HG02642 (cell line): ENCODE results near the gene TRABD2B.

Experiments used
- ATAC-seq: cut with Tn5 transposase; IDR thresholded peaks from one replicate; pipeline ENCODE4 v1.9.1; 2021; ENCODE audit warnings: mild to moderate bottlenecking; ENCODE audit not compliant: unreplicated experiment, poor library complexity

TRABD2B gene

GRCh38 chr1:47993881-47994625 lies 3.1 kb downstream of the TRABD2B start:
- ATAC-seq, result no peak

DNA sequence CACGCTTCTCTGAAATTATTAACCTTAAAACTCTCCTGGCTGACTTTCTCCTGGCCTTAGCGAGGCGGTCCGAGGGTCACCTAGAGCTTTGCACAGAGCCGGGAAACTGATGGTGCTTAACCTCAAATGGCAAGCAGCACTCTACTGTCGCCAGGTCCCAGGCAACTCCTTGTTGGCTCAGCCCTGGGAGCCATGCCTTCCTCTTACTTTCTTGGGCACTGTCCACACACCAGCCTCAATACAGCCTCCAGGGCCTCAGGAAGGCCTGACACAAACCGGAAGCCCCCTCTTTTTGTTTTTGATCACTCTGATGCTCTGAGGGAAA lies 3.8 kb downstream of the TRABD2B start:
- ATAC-seq, result no peak

GRCh38 chr1:47992720-47993415 lies 4.3 kb downstream of the TRABD2B start:
- no peak for ATAC-seq

GRCh38 chr1:47991673-47992072 lies 5.5 kb downstream of the TRABD2B start:
- ATAC-seq, result no peak

DNA sequence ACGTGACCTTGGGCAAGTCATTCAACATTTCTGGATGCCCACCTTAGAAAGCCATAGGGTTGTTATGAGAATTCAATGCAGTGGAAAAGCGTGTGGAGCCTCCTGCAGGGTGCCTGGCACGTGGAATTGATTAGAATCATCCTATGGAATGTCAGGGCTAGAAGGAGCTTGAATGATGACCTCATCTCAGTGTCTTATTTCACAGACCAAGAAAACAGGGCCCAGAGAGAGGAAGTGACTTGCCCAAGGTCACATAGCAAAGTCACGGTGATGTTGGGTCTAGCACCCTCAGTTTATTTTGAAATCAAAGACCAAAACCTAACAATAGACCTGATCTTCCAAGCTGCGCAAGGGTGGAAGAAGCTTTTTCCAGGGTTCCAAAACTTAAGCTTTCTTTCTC lies 6.0 kb downstream of the TRABD2B start:
- ATAC-seq, result no peak

DNA sequence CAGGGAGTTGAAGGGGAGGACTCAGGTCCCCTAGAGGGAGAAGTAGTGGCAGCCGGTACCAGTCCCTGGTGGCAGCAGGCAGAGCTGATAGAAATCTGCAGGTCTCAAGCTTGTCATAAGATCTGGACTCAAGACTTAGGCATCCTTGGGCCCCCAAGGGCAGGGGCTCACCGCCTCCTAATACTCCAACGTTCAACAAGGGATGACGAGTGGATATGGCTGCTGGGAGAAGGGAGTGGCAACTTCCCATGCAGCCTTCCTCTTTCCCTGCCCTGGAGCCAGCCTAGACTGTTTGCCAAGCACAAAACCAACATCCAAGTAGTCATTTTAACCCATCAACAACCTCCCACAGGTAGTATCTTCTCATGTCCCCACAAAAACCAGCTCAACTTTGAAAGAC lies 6.9 kb downstream of the TRABD2B start:
- no peak for ATAC-seq

GRCh38 chr1:47987601-47988000 lies 9.6 kb downstream of the TRABD2B start:
- ATAC-seq, result no peak

- ATAC-seq, result no peak
Measured at GRCh38 chr1:47986761-47987200, 10.4 kb downstream of the TRABD2B start.

- no peak for ATAC-seq
Measured at GRCh38 chr1:47985018-47985417, 12.2 kb downstream of the TRABD2B start.

DNA sequence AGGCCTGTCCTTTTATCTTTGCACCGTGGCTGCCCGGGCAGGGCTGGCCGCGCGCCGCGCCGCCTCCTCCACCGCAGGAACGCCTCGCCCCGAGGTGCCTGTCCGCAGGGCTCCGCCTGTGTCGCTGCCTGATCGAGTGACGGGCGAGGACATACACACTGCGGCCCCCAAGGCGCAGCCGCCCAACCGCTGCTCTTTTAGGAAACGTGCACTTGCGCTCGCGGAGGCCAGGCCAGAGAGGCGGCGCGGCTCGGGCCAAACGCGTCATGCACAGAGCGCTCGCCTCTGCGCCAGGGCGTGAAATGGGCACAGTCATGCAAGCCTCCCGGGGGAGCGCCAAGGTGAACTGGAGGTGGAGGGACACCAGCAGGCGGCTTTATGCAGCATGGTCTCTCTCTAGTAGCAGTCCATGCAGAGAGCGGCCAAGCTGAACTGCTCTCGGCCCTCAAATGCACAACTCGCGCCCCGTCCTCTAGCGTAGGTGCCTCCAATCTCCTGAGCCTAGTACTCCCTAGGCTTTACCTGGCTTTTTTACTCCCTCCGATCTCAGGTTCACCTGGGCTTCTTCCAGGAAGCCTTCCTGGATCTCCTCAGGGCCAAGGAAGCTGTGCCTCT lies 12.9 kb downstream of the TRABD2B start:
- no peak for ATAC-seq

DNA sequence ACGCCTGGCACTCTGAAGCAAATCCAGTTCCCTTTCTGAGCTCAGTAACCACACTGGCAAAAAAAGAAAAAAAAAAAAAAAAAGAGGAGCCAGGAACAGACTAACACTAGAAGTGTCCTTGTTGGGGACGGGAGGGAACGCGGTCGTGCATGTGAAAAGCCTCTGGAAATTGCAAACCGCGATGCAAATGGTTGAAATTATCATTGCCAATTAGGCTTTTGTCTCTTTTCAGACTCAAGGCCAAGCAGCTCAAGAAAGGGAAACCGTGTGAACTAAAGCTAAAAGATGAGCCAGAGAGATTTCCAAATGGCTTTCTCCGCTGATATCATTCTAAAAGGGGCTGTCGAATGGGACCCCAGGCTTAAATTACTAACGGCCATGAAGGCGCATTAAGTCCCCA lies 13.5 kb downstream of the TRABD2B start:
- ATAC-seq, result no peak

GRCh38 chr1:47981667-47982350 lies 15.4 kb downstream of the TRABD2B start:
- ATAC-seq, result no peak

- no peak for ATAC-seq
Measured at GRCh38 chr1:47980501-47980900, 16.7 kb downstream of the TRABD2B start.

GRCh38 chr1:47979724-47980123 lies 17.5 kb downstream of the TRABD2B start:
- no peak for ATAC-seq

- no peak for ATAC-seq
Measured at GRCh38 chr1:47978486-47978885, 18.7 kb downstream of the TRABD2B start.

DNA sequence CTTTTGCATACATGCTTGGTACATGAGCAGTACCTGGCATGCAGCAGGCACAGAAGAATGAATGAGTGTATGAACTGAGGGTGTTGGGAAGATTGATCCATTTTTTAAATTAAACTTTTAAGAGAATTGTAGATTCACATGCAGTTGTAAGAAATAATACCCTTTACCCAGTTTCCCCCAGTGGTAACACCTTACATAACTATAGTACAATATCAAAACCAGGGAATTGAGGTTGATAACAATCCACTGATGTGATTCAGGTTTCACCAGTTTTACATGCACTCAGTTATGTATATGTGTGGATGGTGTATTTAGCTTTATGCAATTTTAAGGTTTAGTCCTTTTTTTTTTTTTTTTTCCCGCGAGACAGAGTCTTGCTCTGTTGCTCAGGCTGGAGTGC lies 20.5 kb downstream of the TRABD2B start:
- ATAC-seq, result no peak

- no peak for ATAC-seq
Measured at GRCh38 chr1:47976267-47976666, 20.9 kb downstream of the TRABD2B start.

DNA sequence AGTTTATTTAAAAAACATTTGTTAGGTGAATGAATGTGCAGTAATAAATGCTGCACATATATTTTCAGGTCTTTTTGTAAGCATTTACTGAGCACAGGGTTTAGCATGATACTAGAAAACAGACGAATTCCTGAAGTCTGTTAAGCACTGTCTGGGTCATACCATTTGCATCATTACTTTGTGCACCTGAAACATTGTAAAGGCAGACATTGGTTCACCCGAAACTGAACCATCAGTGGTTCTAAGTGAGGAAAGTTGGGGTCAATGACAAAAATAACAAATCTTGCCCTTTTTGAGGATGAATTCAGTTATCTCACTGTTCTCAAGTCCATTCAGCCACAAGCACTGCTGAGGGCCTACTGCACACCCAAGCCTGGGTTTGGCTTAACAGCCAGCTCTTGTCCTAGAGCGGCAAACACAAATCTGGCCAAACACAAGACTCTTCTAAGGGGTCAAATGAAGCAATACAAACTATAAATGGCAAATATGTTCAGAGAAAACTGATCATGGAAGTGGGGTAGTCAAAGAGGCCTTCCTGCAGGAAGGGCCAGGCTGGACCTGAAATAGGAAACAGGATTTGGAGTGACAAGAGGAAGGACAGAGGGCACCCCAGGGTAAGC lies 21.8 kb downstream of the TRABD2B start:
- no peak for ATAC-seq

DNA sequence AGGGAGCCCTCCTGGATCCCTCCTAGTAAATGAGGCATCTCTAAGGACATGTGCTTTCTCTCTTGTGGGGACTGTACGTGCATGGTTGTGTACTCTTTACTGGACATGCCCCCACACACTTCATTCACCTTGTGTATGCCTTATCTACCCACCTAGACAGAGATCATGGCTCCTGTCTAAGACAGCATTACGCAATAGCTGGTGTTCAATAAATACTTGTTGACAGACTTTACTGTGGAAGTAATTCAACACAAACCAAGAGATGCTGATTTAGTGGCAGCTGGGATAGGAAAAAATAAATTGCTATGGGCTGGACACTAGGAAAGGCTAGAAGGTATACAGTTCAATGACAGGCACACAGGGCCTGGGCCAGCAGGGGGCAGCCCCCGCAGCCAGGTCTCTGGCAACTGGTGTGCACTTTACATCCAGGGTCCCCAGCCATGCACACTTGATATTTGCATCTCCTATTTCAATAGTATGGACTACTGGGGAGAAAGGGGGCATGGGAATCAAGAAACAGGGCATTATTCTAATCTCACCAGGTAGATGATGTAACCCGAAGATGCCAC lies 24.2 kb downstream of the TRABD2B start:
- ATAC-seq, result no peak

DNA sequence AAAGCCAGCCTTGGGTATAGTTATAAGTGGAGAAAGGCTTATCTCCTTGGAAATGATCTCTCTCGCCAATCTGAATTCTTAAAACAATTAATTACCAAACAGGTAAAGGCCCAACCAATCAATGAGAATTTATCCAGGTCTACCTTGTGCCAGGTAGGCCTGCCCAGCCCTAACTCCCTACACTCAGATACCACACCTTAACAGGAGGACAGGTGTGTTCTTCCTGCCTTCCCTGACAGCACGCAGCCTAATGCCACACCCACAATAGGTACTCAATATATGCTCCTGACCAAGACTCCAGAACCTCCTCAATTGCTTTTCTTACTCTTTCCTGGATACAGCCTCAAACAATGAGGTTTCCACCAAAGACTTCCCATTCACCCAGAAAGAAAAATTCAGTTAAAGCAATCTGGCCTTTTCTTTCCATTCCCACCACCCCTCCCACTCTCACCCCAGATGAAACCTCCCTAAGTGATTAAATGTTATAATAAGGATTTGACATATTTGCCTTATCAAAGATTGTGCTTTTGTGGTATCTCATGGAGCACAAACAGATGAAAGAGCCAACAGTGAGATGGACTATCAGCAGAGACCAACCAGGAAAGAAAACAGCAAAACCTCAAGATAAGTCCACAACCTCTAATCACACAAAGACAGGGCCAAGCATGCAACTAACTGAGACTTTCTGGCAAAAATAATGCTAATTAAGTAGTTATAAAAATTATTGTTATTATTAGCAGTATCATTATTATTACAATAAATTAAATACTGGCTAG lies 25.6 kb downstream of the TRABD2B start:
- no peak for ATAC-seq
